Measurements from ENCODE around the gene SSH2. TPM values are rescaled to one million over a fixed set of nuclear protein-coding genes. Genes with fewer than 3 reads are reported as not detected.

SSH2 gene
- total and polyA plus RNA-seq, 9 of the 15 experiments (the other 6 are each of a cell fraction or from before 2014, with no cell fraction given): 3.9 to 16.1 (median 10.2) TPM

GRCh38 chr17:29710891-29711418 lies 219.1 kb downstream of the SSH2 start (continued):
- TF ChIP-seq ARNT (IDR thresholded peaks at IDR 0.05) (peak in 1 of 2 experiments; percentile 68; a peak in 1 of 4 replicates), RAD21 (CRISPR knock-in tag; conservative IDR thresholded peaks at IDR 0.05 in 1 of 2, IDR thresholded peaks at IDR 0.05 in 1 of 2) (peak in 1 of 2 experiments; percentile 30; a peak in 2 of 4 replicates), RB1 (IDR thresholded peaks at IDR 0.05; ENCODE audit: low read depth) (0 out of 2 replicates have a peak, but pooled peaks have one; percentile 5), ZMIZ1 (IDR thresholded peaks at IDR 0.05; ENCODE audit: low read depth in 2 of 2, low read length in 2 of 2) (peak in 1 of 2 experiments; percentile 43; a peak in 1 of 4 replicates), TCF3 (CRISPR knock-in tag; IDR thresholded peaks at IDR 0.05) (peak; percentile 70), DLX4 (CRISPR knock-in tag; IDR thresholded peaks at IDR 0.05) (no peak), MEIS2 (IDR thresholded peaks at IDR 0.05; ENCODE audit: partially characterized antibody) (peak; percentile 74), HNRNPLL (IDR thresholded peaks at IDR 0.05; ENCODE audit: low read depth, low read length, poor library complexity, severe bottlenecking) (no peak)
- TF ChIP-seq, protein P1, sequence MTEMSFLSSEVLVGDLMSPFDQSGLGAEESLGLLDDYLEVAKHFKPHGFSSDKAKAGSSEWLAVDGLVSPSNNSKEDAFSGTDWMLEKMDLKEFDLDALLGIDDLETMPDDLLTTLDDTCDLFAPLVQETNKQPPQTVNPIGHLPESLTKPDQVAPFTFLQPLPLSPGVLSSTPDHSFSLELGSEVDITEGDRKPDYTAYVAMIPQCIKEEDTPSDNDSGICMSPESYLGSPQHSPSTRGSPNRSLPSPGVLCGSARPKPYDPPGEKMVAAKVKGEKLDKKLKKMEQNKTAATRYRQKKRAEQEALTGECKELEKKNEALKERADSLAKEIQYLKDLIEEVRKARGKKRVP (CRISPR knock-in tag; IDR thresholded peaks at IDR 0.05): no peak
